ENCODE data around the gene PLCL2.

- TF ChIP-seq CTCF (IDR thresholded peaks at IDR 0.05): no peak
- TF ChIP-seq POLR2A (IDR thresholded peaks at IDR 0.05): no peak
Observed at GRCh38 chr3:16999161-16999560, 114.4 kb downstream of the PLCL2 start.
